HepG2 (cell line): Measurements from ENCODE around the gene TEX14. TPM values are rescaled to one million over a fixed set of nuclear protein-coding genes. Genes with fewer than 3 reads are reported as not detected.
A peak's percentile ranks its signal among the peaks of the same experiment; 100 is the strongest.

Experiments
- ATF4 ChIP-seq, 2 experiments: fragments of 450-650 bp in 1 of 2; sonication (generic) in 1 of 2; formaldehyde crosslinking; IDR thresholded peaks; 2 replicates each; pipeline versions ENCODE4 v1.5.0 to v1.8.0; 2020 to 2022; ENCODE audit warnings: mild to moderate bottlenecking in 1 of 2, missing genetic modification reagents in 1 of 2
- ATM ChIP-seq: fragments of 450-650 bp; IDR thresholded peaks from 2 replicates; pipeline ENCODE4 v1.7.1; 2017; ENCODE audit warnings: mild to moderate bottlenecking, borderline replicate concordance
- CEBPB ChIP-seq: IDR thresholded peaks from 2 replicates; pipeline ENCODE4 v1.6.1; 2011; ENCODE audit warnings: low read depth, low read length, improper control_type of control experiment, borderline replicate concordance
- CREBL2 ChIP-seq: sonication (generic); formaldehyde crosslinking; IDR thresholded peaks from 2 replicates; pipeline ENCODE4 v1.8.1; 2023; ENCODE audit warnings: missing genetic modification reagents, mild to moderate bottlenecking, borderline replicate concordance
- FOXA1 ChIP-seq, 2 experiments: fragments of 450-650 bp in 1 of 2; sonication (generic) in 1 of 2; formaldehyde crosslinking in 1 of 2; IDR thresholded peaks; 2 replicates each; pipeline versions ENCODE4 v1.4.0 to v1.6.1; 2016 to 2020; ENCODE audit warnings: missing genetic modification reagents in 1 of 2
- GATAD2A ChIP-seq: IDR thresholded peaks from 2 replicates; pipeline ENCODE4 v1.6.1; 2016
- JUN ChIP-seq: sonication (generic); formaldehyde crosslinking; IDR thresholded peaks from 2 replicates; pipeline ENCODE4 v1.4.0; 2020; ENCODE audit warnings: mild to moderate bottlenecking, missing genetic modification reagents
- KDM3A ChIP-seq: IDR thresholded peaks from 2 replicates; pipeline ENCODE4 v1.6.1; 2018; ENCODE audit warnings: low read depth, missing compliant biosample characterization
- KIAA2018 ChIP-seq: sonication (generic); formaldehyde crosslinking; IDR thresholded peaks from 2 replicates; pipeline ENCODE4 v1.5.0; 2020; ENCODE audit warnings: mild to moderate bottlenecking, missing genetic modification reagents, borderline replicate concordance
- RCOR2 ChIP-seq: IDR thresholded peaks from 2 replicates; pipeline ENCODE4 v1.6.1; 2016; ENCODE audit warnings: missing biosample characterization, missing genetic modification reagents
- SNRNP70 ChIP-seq: fragments of 200-400 bp; formaldehyde crosslinking; IDR thresholded peaks from 2 replicates; pipeline ENCODE4 v1.6.1; 2017; ENCODE audit warnings: mild to moderate bottlenecking, low read depth, low read length, moderate library complexity
- THRA ChIP-seq: sonication (generic); formaldehyde crosslinking; IDR thresholded peaks from 2 replicates; pipeline ENCODE4 v1.4.0; 2020; ENCODE audit warnings: missing genetic modification reagents, borderline replicate concordance
- ZBTB14 ChIP-seq: sonication (generic); formaldehyde crosslinking; IDR thresholded peaks from 2 replicates; pipeline ENCODE4 v1.4.0; 2020; ENCODE audit warnings: missing genetic modification reagents
- ZNF12 ChIP-seq: sonication (generic); formaldehyde crosslinking; IDR thresholded peaks from 2 replicates; pipeline ENCODE4 v1.5.0; 2020; ENCODE audit warnings: missing genetic modification reagents
- ZNF24 ChIP-seq: fragments of 450-650 bp; IDR thresholded peaks from 2 replicates; pipeline ENCODE4 v1.6.1; 2017; ENCODE audit warnings: antibody characterized with exemption, mild to moderate bottlenecking
- ZNF780A ChIP-seq: sonication (generic); formaldehyde crosslinking; IDR thresholded peaks from 2 replicates; pipeline ENCODE4 v1.8.0; 2022; ENCODE audit warnings: mild to moderate bottlenecking, missing genetic modification reagents, moderate library complexity
- ZNF782 ChIP-seq: sonication (generic); formaldehyde crosslinking; IDR thresholded peaks from 2 replicates; pipeline ENCODE4 v1.4.0; 2020; ENCODE audit warnings: missing genetic modification reagents, mild to moderate bottlenecking, borderline replicate concordance
- ZNF879 ChIP-seq: sonication (generic); formaldehyde crosslinking; IDR thresholded peaks from 2 replicates; pipeline ENCODE4 v1.8.1; 2023; ENCODE audit warnings: missing genetic modification reagents
- polyA plus RNA-seq, 8 experiments: library from polyadenylated mRNA; depleted of rRNA in 3 of 8; stranded (reverse) in 7 of 8; unstranded in 1 of 8; fragments of >200 nt; fragmentation: Illumina TruSeq in 4 of 8; extraction: Trizol in 4 of 8; gene quantifications; 2 replicates each; pipeline versions ENCODE4 v1.2.1 to v1.2.3, GENCODE V29; 2011 to 2016; ENCODE audit warnings: low read depth in 4 of 8, missing spikeins in 1 of 8, mixed read lengths in 1 of 8; ENCODE audit not compliant: insufficient read depth in 1 of 8
- total RNA-seq, 5 experiments: library from RNA; depleted of rRNA; stranded (reverse); fragments of >200 nt; fragmentation: Illumina TruSeq; extraction: Trizol; gene quantifications; 2 replicates each; pipeline ENCODE4 v1.2.3, GENCODE V29; 2016; ENCODE audit warnings: low read depth in 1 of 5

The TEX14 gene
- total and polyA plus RNA-seq, 2 of the 13 experiments (the other 11 are each of a cell fraction or from before 2014, with no cell fraction given), result 0.04 to 0.07 TPM

GRCh38 chr17:58617563-58617962 lies 74.3 kb downstream of the TEX14 start (continued):
- TF ChIP-seq CEBPB (peak; percentile 41), KDM3A (CRISPR knock-in tag) (no peak), ZNF782 (CRISPR knock-in tag) (peak; percentile 55; the same call in 1 of the 2 replicates), GATAD2A (CRISPR knock-in tag) (peak; percentile 46), ZBTB14 (CRISPR knock-in tag) (no peak), ATF4 (CRISPR knock-in tag; IDR thresholded peaks at IDR 0.05) (peak in 1 of 2 experiments; percentile 93; a peak in 2 of 4 replicates), FOXA1 (IDR thresholded peaks at IDR 0.05) (no peak), FOXA1 (CRISPR knock-in tag; IDR thresholded peaks at IDR 0.05) (no peak), ATM (no peak), ZNF780A (CRISPR knock-in tag) (no peak), CREBL2 (no peak), ZNF12 (CRISPR knock-in tag) (peak; percentile 41; the same call in 1 of the 2 replicates), THRA (peak; percentile 70; the same call in 1 of the 2 replicates), JUN (no peak), ZNF24 (no peak), KIAA2018 (CRISPR knock-in tag) (no peak), ZNF879 (CRISPR knock-in tag) (no peak), RCOR2 (no peak), SNRNP70 (no peak)
